Measurements from ENCODE around the gene RPN2. TPM values are rescaled to one million over a fixed set of nuclear protein-coding genes. Genes with fewer than 3 reads are reported as not detected.

The RPN2 gene
- total and polyA plus RNA-seq, 4 donors, result 153 to 241 (median 177) TPM

- H3K9ac ChIP-seq (ENCODE audit: low read depth in 1 of 2, low read length in 2 of 2), result no peak overlapping the region
- H3K27me3 ChIP-seq (ENCODE audit: control insufficient read depth in 4 of 4, insufficient read depth in 4 of 4, low read length in 3 of 4), result no peaks in the 10 kb centered on the region
- H3K27ac ChIP-seq (ENCODE audit: low read depth in 1 of 2, low read length in 2 of 2), result no peak overlapping the region
- no peak overlapping the region for H3K4me3 ChIP-seq (ENCODE audit: low read depth in 1 of 3, low read length in 3 of 3)
- TF ChIP-seq JUND (IDR thresholded peaks at IDR 0.05), result no peak
- TF ChIP-seq CTCF (IDR thresholded peaks at IDR 0.05; ENCODE audit: low read depth, low read length, missing input control), result no peak
- TF ChIP-seq RAD21 (IDR thresholded peaks at IDR 0.05), result no peak
- 92% methylated on average over 6 of the region's 6 CpGs for WGBS
- H3K4me1 ChIP-seq (ENCODE audit: control insufficient read depth in 4 of 4, insufficient read depth in 4 of 4, low read length in 3 of 4), result no peaks in the 10 kb centered on the region
- DNase-seq (ENCODE audit: low spot score), result no peak
- H3K36me3 ChIP-seq (ENCODE audit: control insufficient read depth in 4 of 4, insufficient read depth in 3 of 4, low read depth in 1 of 4, low read length in 3 of 4), result peaks cover 11 to 80% (median 51%) of the 10 kb centered on the region in 4 donors
- H3K9me3 ChIP-seq (ENCODE audit: control insufficient read depth in 4 of 4, low read length in 3 of 4), result no peaks in the 10 kb centered on the region
Measured at GRCh38 chr20:37209661-37210314, 30.7 kb downstream of the RPN2 start.

- Histone ChIP-seq H3K9me3 (ENCODE audit: control insufficient read depth in 4 of 4, low read length in 3 of 4) (no peaks in the 10 kb centered on the region), H3K9ac (ENCODE audit: low read depth in 1 of 2, low read length in 2 of 2) (no peak overlapping the region), H3K27ac (ENCODE audit: low read depth in 1 of 2, low read length in 2 of 2) (no peak overlapping the region), H3K4me3 (ENCODE audit: low read depth in 1 of 3, low read length in 3 of 3) (no peak overlapping the region), H3K36me3 (ENCODE audit: control insufficient read depth in 4 of 4, insufficient read depth in 3 of 4, low read depth in 1 of 4, low read length in 3 of 4) (peaks cover 9 to 38% (median 33%) of the 10 kb centered on the region in 4 donors), H3K27me3 (ENCODE audit: control insufficient read depth in 4 of 4, insufficient read depth in 4 of 4, low read length in 3 of 4) (no peaks in the 10 kb centered on the region), H3K4me1 (ENCODE audit: control insufficient read depth in 4 of 4, insufficient read depth in 4 of 4, low read length in 3 of 4) (no peaks in the 10 kb centered on the region)
- no peak for DNase-seq (ENCODE audit: low spot score)
- no peak for TF ChIP-seq CTCF (IDR thresholded peaks at IDR 0.05; ENCODE audit: low read depth, low read length, missing input control)
- no peak for TF ChIP-seq ATF3 (IDR thresholded peaks at IDR 0.05)
- no peak for TF ChIP-seq YY1 (IDR thresholded peaks at IDR 0.05)
- WGBS, result 98% methylated on average over 4 of the region's 4 CpGs
Measured at GRCh38 chr20:37218441-37218840, 39.3 kb downstream of the RPN2 start.

GRCh38 chr20:37218976-37219375 is 39.8 kb downstream of the RPN2 start:
- Histone ChIP-seq H3K36me3 (ENCODE audit: control insufficient read depth in 4 of 4, insufficient read depth in 3 of 4, low read depth in 1 of 4, low read length in 3 of 4) (peaks cover 9 to 38% (median 33%) of the 10 kb centered on the region in 4 donors), H3K4me1 (ENCODE audit: control insufficient read depth in 4 of 4, insufficient read depth in 4 of 4, low read length in 3 of 4) (no peaks in the 10 kb centered on the region), H3K27ac (ENCODE audit: low read depth in 1 of 2, low read length in 2 of 2) (no peak overlapping the region), H3K9me3 (ENCODE audit: control insufficient read depth in 4 of 4, low read length in 3 of 4) (no peaks in the 10 kb centered on the region), H3K9ac (ENCODE audit: low read depth in 1 of 2, low read length in 2 of 2) (no peak overlapping the region), H3K4me3 (ENCODE audit: low read depth in 1 of 3, low read length in 3 of 3) (no peak overlapping the region), H3K27me3 (ENCODE audit: control insufficient read depth in 4 of 4, insufficient read depth in 4 of 4, low read length in 3 of 4) (no peaks in the 10 kb centered on the region)
- DNase-seq (ENCODE audit: low spot score), result no peak
- WGBS, result 97% methylated on average over 4 of the region's 4 CpGs
- TF ChIP-seq REST (IDR thresholded peaks at IDR 0.05) (no peak), MAX (IDR thresholded peaks at IDR 0.05) (no peak), FOXA2 (IDR thresholded peaks at IDR 0.05) (no peak)

Measured in liver (tissue), 9 donors.